ENCODE results near the gene WIZ. TPM values are rescaled to one million over a fixed set of nuclear protein-coding genes. Genes with fewer than 3 reads are reported as not detected.

Gene WIZ
- total and polyA plus RNA-seq, 7 donors, result 16.6 to 39.1 (median 22.9) TPM

DNA sequence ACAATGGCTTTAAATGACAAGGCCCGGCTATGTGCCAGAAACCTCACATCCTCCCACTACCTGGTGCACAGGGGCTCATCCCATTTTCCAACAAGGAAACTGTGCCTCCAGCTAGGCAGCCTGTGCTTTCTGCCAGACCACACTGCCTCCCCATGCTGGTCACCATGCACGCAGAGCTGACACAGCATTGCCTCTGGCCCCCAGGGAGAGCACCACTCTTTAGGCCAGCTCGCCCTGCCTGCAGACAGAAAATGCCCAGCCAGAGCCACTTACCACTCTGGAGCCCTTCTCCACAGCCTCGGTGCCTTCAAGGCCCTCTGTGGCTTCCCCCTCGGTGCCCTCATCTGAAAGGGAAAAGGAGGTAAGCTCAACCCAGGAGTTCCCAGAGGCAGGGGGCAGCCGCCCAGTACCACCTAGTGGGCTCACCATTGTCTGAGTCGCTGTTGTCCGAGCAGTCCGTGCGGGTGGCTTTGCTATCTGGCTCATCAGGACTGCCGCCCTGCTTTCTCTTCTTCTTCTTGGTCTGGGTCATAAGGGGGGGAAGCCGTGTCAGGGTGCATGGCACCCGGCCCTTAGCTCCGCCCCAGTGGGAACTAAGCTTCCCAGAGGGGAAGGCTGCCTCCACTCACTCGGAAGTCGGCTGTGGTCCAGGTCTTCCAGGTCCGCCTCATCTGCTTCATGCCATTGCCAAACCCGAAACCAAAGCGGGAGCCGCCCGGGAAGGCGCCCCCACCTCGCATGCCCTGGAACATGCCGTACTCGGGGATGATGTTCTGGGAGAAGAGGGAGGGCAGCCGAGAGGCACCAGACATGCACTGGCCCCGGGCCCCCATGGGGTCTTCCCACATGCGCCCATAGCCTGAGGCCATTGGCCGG is 49.0 kb downstream of the WIZ start:
- 67 to 93% (median 82%) methylated on average over 29 of the region's 29 CpGs for WGBS, 3 donors
- Histone ChIP-seq H3K9me3 (no peaks in the 10 kb centered on the region), H3K27ac (peak overlapping the region; percentile 77), H3K36me3 (ENCODE audit: insufficient read depth in 1 of 2, low read depth in 1 of 2) (peaks cover 30 to 70% of the 10 kb centered on the region in 2 donors), H3K4me3 (no peak overlapping the region), H3K4me1 (peaks cover 63% of the 10 kb centered on the region), H3K27me3 (ENCODE audit: insufficient read depth in 3 of 3, low read length in 2 of 3) (no peaks in the 10 kb centered on the region)
- DNase-seq (peak in 1 of 2 donors; percentile 82), ATAC-seq (peak in 2 of 4 donors; percentile 15 to 37)
- TF ChIP-seq CTCF (IDR thresholded peaks at IDR 0.05), result no peak
- intact Hi-C loops (cut with DNase I), result loop anchor here in 1 of 2 donors (2.0 kb wide), 1 partner anchor 30 kb away; no protein-coding TSS in a partner anchor

DNA sequence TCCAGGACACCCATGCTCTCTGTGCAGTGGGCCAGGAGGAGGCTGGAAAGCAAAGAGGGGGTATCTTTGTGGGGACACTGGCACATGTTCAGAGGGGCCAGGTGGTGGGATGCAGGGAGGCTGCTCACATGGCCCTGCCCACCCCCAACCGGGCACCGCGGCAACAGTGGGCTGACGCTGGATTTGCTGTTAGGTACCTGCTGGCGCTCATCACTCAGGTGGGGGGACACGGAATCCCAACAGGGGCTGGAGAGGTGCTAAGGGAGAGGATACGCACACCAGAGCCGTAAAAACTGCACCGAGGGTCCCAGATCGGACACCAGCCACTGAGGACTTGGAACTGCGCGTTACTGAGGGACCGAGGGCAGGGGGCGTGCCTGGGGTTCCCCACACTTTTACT is 50.1 kb downstream of the WIZ start:
- intact Hi-C loops (cut with DNase I), result loop anchor here in 1 of 2 donors (2.0 kb wide), 1 partner anchor 31 kb away; no protein-coding TSS in a partner anchor
- DNase-seq (no peak), ATAC-seq (no peak)
- Histone ChIP-seq H3K4me1 (peaks cover 52% of the 10 kb centered on the region), H3K27ac (peak overlapping the region; percentile 74), H3K27me3 (ENCODE audit: insufficient read depth in 3 of 3, low read length in 2 of 3) (no peaks in the 10 kb centered on the region), H3K36me3 (ENCODE audit: insufficient read depth in 1 of 2, low read depth in 1 of 2) (peaks cover 30 to 78% of the 10 kb centered on the region in 2 donors), H3K4me3 (no peak overlapping the region), H3K9me3 (no peaks in the 10 kb centered on the region)
- WGBS, 3 donors, result 93 to 96% (median 94%) methylated on average over 14 of the region's 14 CpGs
- no peak for TF ChIP-seq CTCF (IDR thresholded peaks at IDR 0.05)

- intact Hi-C loops (cut with DNase I), result no loop called here
- peaks cover 47% of the 10 kb centered on the region for H3K4me1 ChIP-seq
- no peak overlapping the region for H3K4me3 ChIP-seq
- H3K27ac ChIP-seq, result peak overlapping the region; percentile 74
- no peak for TF ChIP-seq CTCF (IDR thresholded peaks at IDR 0.05)
- WGBS, 3 donors, result 66 to 91% (median 67%) methylated on average over 8 of the region's 8 CpGs
- H3K36me3 ChIP-seq (ENCODE audit: insufficient read depth in 1 of 2, low read depth in 1 of 2), result peaks cover 30 to 83% of the 10 kb centered on the region in 2 donors
- ATAC-seq (peak; percentile 4 to 17 (median 10)), DNase-seq (no peak)
- no peaks in the 10 kb centered on the region for H3K27me3 ChIP-seq (ENCODE audit: insufficient read depth in 3 of 3, low read length in 2 of 3)
- H3K9me3 ChIP-seq, result no peaks in the 10 kb centered on the region
Observed at GRCh38 chr19:15399234-15399515, 50.6 kb downstream of the WIZ start.

- Histone ChIP-seq H3K9me3 (no peaks in the 10 kb centered on the region), H3K4me1 (peaks cover 42% of the 10 kb centered on the region), H3K27ac (peak overlapping the region; percentile 74), H3K4me3 (no peak overlapping the region), H3K36me3 (ENCODE audit: insufficient read depth in 1 of 2, low read depth in 1 of 2) (peaks cover 30 to 88% of the 10 kb centered on the region in 2 donors), H3K27me3 (ENCODE audit: insufficient read depth in 3 of 3, low read length in 2 of 3) (no peaks in the 10 kb centered on the region)
- TF ChIP-seq CTCF (IDR thresholded peaks at IDR 0.05), result no peak
- intact Hi-C loops (cut with DNase I), result no loop called here
- DNase-seq (peak; percentile 61 to 92), ATAC-seq (peak; percentile 80 to 83 (median 81))
- 71 to 82% (median 72%) methylated on average over 39 to 50 of the region's 50 CpGs for WGBS, 3 donors
Observed at GRCh38 chr19:15398501-15399233, 51.1 kb downstream of the WIZ start.

Measured in psoas muscle (tissue), 8 donors.